RPMI7951 (cell line): ENCODE results near the gene SMPD3. TPM values are rescaled to one million over a fixed set of nuclear protein-coding genes. Genes with fewer than 3 reads are reported as not detected.

ENCODE experiments used
- DNase-seq: peaks from one replicate; pipeline ENCODE4 v3.0.0-alpha.2; 2012; ENCODE audit warnings: low read depth
- total RNA-seq: library from RNA; depleted of rRNA; stranded (reverse); fragments of >200 nt; shearing (Covaris generic); gene quantifications from 2 replicates; pipeline ENCODE4 v1.2.3, GENCODE V29; 2014

SMPD3 gene
- total RNA-seq, 1 experiment from 2014 or later = 0.12 TPM

- no peak for DNase-seq
Measured at GRCh38 chr16:68434624-68435210, 13.6 kb downstream of the SMPD3 start.

GRCh38 chr16:68433316-68433715 is 15.0 kb downstream of the SMPD3 start:
- no peak for DNase-seq

GRCh38 chr16:68432701-68433100 is 15.6 kb downstream of the SMPD3 start:
- no peak for DNase-seq

GRCh38 chr16:68429076-68429854 is 19.0 kb downstream of the SMPD3 start:
- DNase-seq = no peak

GRCh38 chr16:68427649-68428303 is 20.5 kb downstream of the SMPD3 start:
- DNase-seq = no peak

GRCh38 chr16:68426347-68426652 is 22.0 kb downstream of the SMPD3 start:
- peak; percentile 17 for DNase-seq

- no peak for DNase-seq
Measured at GRCh38 chr16:68425498-68426346, 22.6 kb downstream of the SMPD3 start.

GRCh38 chr16:68423771-68424170 is 24.5 kb downstream of the SMPD3 start:
- no peak for DNase-seq

- no peak for DNase-seq
Measured at GRCh38 chr16:68422396-68422960, 25.8 kb downstream of the SMPD3 start.

GRCh38 chr16:68421076-68421475 is 27.2 kb downstream of the SMPD3 start:
- DNase-seq = no peak

GRCh38 chr16:68420366-68420942 is 27.9 kb downstream of the SMPD3 start:
- DNase-seq = no peak

- DNase-seq = peak; percentile 1
Measured at GRCh38 chr16:68417711-68418301, 30.5 kb downstream of the SMPD3 start.

- DNase-seq = no peak
Measured at GRCh38 chr16:68416057-68417046, 32.0 kb downstream of the SMPD3 start.

- DNase-seq = no peak
Measured at GRCh38 chr16:68414581-68414980, 33.7 kb downstream of the SMPD3 start.

GRCh38 chr16:68412061-68412460 is 36.2 kb downstream of the SMPD3 start:
- DNase-seq = no peak

GRCh38 chr16:68411086-68411485 is 37.2 kb downstream of the SMPD3 start:
- DNase-seq = no peak

- no peak for DNase-seq
Measured at GRCh38 chr16:68408967-68409366, 39.3 kb downstream of the SMPD3 start.

- no peak for DNase-seq
Measured at GRCh38 chr16:68408428-68408827, 39.9 kb downstream of the SMPD3 start.

GRCh38 chr16:68406458-68407152 is 41.7 kb downstream of the SMPD3 start:
- peak; percentile 32 for DNase-seq
